RWPE2 (cell line): ENCODE measurements around the gene NRK.

Source experiments
- ATAC-seq: fragments of 200-7000 bp; cut with Tn5 transposase; 3 replicates; pipeline ENCODE4 v1.9.1; 2021; ENCODE audit warnings: low read depth
- DNase-seq: peaks from one replicate; pipeline ENCODE4 v3.0.0-alpha.2; 2020; ENCODE audit warnings: low spot score
- H3K27ac ChIP-seq: fragments of 450-650 bp; 2 replicates; pipeline ENCODE4 v1.5.1; 2017; ENCODE audit warnings: mild to moderate bottlenecking; ENCODE audit not compliant: poor library complexity, severe bottlenecking
- H3K27me3 ChIP-seq: fragments of 250-450 bp; sonication (Bioruptor Pico); 2 replicates; pipeline ENCODE4 v1.5.1; 2021; ENCODE audit warnings: mild to moderate bottlenecking, moderate library complexity; ENCODE audit not compliant: insufficient read depth, poor library complexity, severe bottlenecking
- H3K36me3 ChIP-seq: fragments of 250-450 bp; sonication (Bioruptor Pico); 2 replicates; pipeline ENCODE4 v1.5.1; 2020; ENCODE audit warnings: low read depth, mild to moderate bottlenecking, moderate library complexity
- H3K4me1 ChIP-seq: fragments of 250-450 bp; sonication (Bioruptor Pico); 2 replicates; pipeline ENCODE4 v1.5.1; 2021; ENCODE audit warnings: mild to moderate bottlenecking, moderate library complexity; ENCODE audit not compliant: insufficient read depth, poor library complexity, severe bottlenecking
- H3K4me3 ChIP-seq: fragments of 250-450 bp; sonication (Bioruptor Pico); 2 replicates; pipeline ENCODE4 v1.5.1; 2021; ENCODE audit warnings: mild to moderate bottlenecking, moderate library complexity; ENCODE audit not compliant: severe bottlenecking
- H3K9me3 ChIP-seq: fragments of 250-450 bp; sonication (Bioruptor Pico); 2 replicates; pipeline ENCODE4 v1.5.1; 2021; ENCODE audit warnings: mild to moderate bottlenecking, moderate library complexity; ENCODE audit not compliant: severe bottlenecking
- CTCF ChIP-seq: fragments of 450-650 bp; IDR thresholded peaks from one replicate; pipeline ENCODE4 v1.5.1; 2017; ENCODE audit warnings: mild to moderate bottlenecking, moderate library complexity; ENCODE audit not compliant: poor library complexity, severe bottlenecking

Gene NRK

GRCh38 chrX:106005684-106006083, 183.3 kb downstream of the NRK start:
- Histone ChIP-seq H3K9me3 (no peaks in the 10 kb centered on the region), H3K4me1 (no peaks in the 10 kb centered on the region), H3K27me3 (no peaks in the 10 kb centered on the region), H3K27ac (no peak overlapping the region), H3K4me3 (no peak overlapping the region), H3K36me3 (no peaks in the 10 kb centered on the region)
- TF ChIP-seq CTCF = no peak
- ATAC-seq (no peak), DNase-seq (no peak)

GRCh38 chrX:106007815-106008214, 185.5 kb downstream of the NRK start:
- DNase-seq (no peak), ATAC-seq (no peak)
- Histone ChIP-seq H3K27me3 (no peaks in the 10 kb centered on the region), H3K36me3 (no peaks in the 10 kb centered on the region), H3K4me3 (no peak overlapping the region), H3K4me1 (no peaks in the 10 kb centered on the region), H3K9me3 (no peaks in the 10 kb centered on the region), H3K27ac (no peak overlapping the region)
- no peak for TF ChIP-seq CTCF
